ENCODE measurements around the gene MICB. TPM values are rescaled to one million over a fixed set of nuclear protein-coding genes. Genes with fewer than 3 reads are reported as not detected.

The MICB gene
- total and polyA plus RNA-seq, 9 of the 15 experiments (the other 6 are each of a cell fraction or from before 2014, with no cell fraction given) = 13.3 to 34.5 (median 19.8) TPM

DNA sequence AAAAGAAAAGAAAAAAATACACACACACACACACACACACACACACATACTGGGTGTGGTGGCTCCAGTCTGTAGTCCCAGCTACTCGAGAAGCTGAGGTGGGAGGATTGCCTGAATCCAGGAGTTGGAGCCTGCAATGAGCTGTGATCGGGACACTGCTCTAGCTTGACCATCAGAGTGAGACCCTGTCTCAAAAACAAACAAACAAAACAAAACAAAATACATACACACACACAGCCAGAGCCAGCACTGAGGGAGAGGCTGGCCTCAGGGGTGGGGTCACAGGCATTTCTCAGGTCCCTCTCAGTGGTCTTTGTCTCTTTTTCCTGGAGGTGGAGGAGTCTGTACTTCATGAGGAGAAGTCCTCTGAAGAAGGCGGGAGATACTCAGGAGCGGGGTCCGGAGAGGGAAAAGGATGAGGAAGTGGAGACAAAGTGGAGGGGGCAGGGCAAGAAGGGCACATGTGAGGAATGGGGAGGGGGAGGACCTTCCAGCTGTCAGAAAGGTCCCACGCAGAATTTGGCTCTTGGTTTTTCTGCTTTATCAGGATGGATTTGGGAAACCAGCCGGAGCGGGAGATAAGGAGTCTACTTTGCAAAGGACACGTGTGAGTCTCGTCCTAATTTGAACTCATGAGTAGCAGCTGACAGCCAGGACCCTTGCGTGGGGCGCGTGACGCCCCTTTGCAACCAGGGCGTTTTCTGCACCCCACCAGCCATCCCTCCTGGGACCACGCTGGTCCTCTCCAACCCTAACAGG, 7.7 kb upstream of the MICB start (continued):
- TF ChIP-seq HNRNPK (IDR thresholded peaks at IDR 0.05; ENCODE audit: low read depth, low read length, poor library complexity, severe bottlenecking) = no peak
- TF ChIP-seq STAT5B (CRISPR knock-in tag; IDR thresholded peaks at IDR 0.05) = no peak
- TF ChIP-seq ZNF695 (CRISPR knock-in tag; IDR thresholded peaks at IDR 0.05) = no peak
- no peak for TF ChIP-seq ZBTB1 (CRISPR knock-in tag; IDR thresholded peaks at IDR 0.05; ENCODE audit: borderline replicate concordance, low read depth)
- 0 out of 4 replicates have a peak, but pooled peaks of 1 of the 2 experiments have one; percentile 56 for TF ChIP-seq TBL1XR1 (IDR thresholded peaks at IDR 0.05; ENCODE audit: low read length in 2 of 2)
- TF ChIP-seq SIRT6 (IDR thresholded peaks at IDR 0.05; ENCODE audit: low read depth, low read length) = no peak
- TF ChIP-seq MCM2 (IDR thresholded peaks at IDR 0.05; ENCODE audit: low read depth) = no peak
- no peak for TF ChIP-seq LCOR (CRISPR knock-in tag; IDR thresholded peaks at IDR 0.05)
- TF ChIP-seq SMAD2 (IDR thresholded peaks at IDR 0.05; ENCODE audit: low read depth, low read length) = no peak
- no peak for TF ChIP-seq FOXK1 (CRISPR knock-in tag; IDR thresholded peaks at IDR 0.05; ENCODE audit: borderline replicate concordance)
- no peak for TF ChIP-seq RNF2 (IDR thresholded peaks at IDR 0.05)
- TF ChIP-seq ZNF311 (CRISPR knock-in tag; IDR thresholded peaks at IDR 0.05) = no peak
- TF ChIP-seq ZNF174 (CRISPR knock-in tag; IDR thresholded peaks at IDR 0.05) = no peak
- no peak for TF ChIP-seq TRIM28 (IDR thresholded peaks at IDR 0.05)
- TF ChIP-seq GATAD2A (IDR thresholded peaks at IDR 0.05) = 0 out of 2 replicates have a peak, but pooled peaks have one; percentile 57
- no peak for TF ChIP-seq PYGO2 (tag; IDR thresholded peaks at IDR 0.05)
- TF ChIP-seq TBP (optimal IDR thresholded peaks at IDR 0.05; ENCODE audit: low read depth, low read length) = no peak
- TF ChIP-seq EZH2 (IDR thresholded peaks at IDR 0.05; ENCODE audit: borderline replicate concordance, low read depth, low read length) = no peak
- no peak for TF ChIP-seq FOXK2 (conservative IDR thresholded peaks at IDR 0.05 in 1 of 2, IDR thresholded peaks at IDR 0.05 in 1 of 2; ENCODE audit: low read depth in 2 of 2)
- TF ChIP-seq, protein P1, sequence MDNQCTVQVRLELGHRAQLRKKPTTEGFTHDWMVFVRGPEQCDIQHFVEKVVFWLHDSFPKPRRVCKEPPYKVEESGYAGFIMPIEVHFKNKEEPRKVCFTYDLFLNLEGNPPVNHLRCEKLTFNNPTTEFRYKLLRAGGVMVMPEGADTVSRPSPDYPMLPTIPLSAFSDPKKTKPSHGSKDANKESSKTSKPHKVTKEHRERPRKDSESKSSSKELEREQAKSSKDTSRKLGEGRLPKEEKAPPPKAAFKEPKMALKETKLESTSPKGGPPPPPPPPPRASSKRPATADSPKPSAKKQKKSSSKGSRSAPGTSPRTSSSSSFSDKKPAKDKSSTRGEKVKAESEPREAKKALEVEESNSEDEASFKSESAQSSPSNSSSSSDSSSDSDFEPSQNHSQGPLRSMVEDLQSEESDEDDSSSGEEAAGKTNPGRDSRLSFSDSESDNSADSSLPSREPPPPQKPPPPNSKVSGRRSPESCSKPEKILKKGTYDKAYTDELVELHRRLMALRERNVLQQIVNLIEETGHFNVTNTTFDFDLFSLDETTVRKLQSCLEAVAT (IDR thresholded peaks at IDR 0.05) = no peak
- no peak for TF ChIP-seq ZNF184 (CRISPR knock-in tag; IDR thresholded peaks at IDR 0.05)
- TF ChIP-seq IRF2 (CRISPR knock-in tag; IDR thresholded peaks at IDR 0.05) = no peak
- TF ChIP-seq, protein P2, sequence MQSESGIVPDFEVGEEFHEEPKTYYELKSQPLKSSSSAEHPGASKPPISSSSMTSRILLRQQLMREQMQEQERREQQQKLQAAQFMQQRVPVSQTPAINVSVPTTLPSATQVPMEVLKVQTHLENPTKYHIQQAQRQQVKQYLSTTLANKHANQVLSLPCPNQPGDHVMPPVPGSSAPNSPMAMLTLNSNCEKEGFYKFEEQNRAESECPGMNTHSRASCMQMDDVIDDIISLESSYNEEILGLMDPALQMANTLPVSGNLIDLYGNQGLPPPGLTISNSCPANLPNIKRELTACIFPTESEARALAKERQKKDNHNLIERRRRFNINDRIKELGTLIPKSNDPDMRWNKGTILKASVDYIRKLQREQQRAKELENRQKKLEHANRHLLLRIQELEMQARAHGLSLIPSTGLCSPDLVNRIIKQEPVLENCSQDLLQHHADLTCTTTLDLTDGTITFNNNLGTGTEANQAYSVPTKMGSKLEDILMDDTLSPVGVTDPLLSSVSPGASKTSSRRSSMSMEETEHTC (IDR thresholded peaks at IDR 0.05) = 0 out of 2 replicates have a peak, but pooled peaks have one; percentile 50
- no peak for TF ChIP-seq CEBPG (CRISPR knock-in tag; IDR thresholded peaks at IDR 0.05)
- TF ChIP-seq CEBPG (tag; conservative IDR thresholded peaks at IDR 0.05 in 1 of 2, IDR thresholded peaks at IDR 0.05 in 1 of 2) = no peak
- TF ChIP-seq RUNX1 (IDR thresholded peaks at IDR 0.05; ENCODE audit: low read depth) = 0 out of 2 replicates have a peak, but pooled peaks have one; percentile 29
- no peak for TF ChIP-seq CHD1 (IDR thresholded peaks at IDR 0.05; ENCODE audit: low read length)
- no peak for TF ChIP-seq ARID2 (IDR thresholded peaks at IDR 0.05)

Data from K562 (cell line).